GM12801 (cell line): ENCODE data around the gene GLB1L3.

Source experiments
- TF ChIP-seq, protein P1 (sequence below): IDR thresholded peaks from one replicate; pipeline ENCODE4 v1.5.1; 2011; ENCODE audit warnings: control low read depth; ENCODE audit not compliant: insufficient read length; ENCODE audit errors: extremely low read depth

GLB1L3 gene

GRCh38 chr11:134264966-134265764 is 11.0 kb upstream of the GLB1L3 start:
- TF ChIP-seq, protein P1, sequence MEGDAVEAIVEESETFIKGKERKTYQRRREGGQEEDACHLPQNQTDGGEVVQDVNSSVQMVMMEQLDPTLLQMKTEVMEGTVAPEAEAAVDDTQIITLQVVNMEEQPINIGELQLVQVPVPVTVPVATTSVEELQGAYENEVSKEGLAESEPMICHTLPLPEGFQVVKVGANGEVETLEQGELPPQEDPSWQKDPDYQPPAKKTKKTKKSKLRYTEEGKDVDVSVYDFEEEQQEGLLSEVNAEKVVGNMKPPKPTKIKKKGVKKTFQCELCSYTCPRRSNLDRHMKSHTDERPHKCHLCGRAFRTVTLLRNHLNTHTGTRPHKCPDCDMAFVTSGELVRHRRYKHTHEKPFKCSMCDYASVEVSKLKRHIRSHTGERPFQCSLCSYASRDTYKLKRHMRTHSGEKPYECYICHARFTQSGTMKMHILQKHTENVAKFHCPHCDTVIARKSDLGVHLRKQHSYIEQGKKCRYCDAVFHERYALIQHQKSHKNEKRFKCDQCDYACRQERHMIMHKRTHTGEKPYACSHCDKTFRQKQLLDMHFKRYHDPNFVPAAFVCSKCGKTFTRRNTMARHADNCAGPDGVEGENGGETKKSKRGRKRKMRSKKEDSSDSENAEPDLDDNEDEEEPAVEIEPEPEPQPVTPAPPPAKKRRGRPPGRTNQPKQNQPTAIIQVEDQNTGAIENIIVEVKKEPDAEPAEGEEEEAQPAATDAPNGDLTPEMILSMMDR = no peak

- TF ChIP-seq, protein P1 = no peak
These were observed 9.7 kb upstream of the GLB1L3 start for GRCh38 chr11:134266440-134266839.

DNA sequence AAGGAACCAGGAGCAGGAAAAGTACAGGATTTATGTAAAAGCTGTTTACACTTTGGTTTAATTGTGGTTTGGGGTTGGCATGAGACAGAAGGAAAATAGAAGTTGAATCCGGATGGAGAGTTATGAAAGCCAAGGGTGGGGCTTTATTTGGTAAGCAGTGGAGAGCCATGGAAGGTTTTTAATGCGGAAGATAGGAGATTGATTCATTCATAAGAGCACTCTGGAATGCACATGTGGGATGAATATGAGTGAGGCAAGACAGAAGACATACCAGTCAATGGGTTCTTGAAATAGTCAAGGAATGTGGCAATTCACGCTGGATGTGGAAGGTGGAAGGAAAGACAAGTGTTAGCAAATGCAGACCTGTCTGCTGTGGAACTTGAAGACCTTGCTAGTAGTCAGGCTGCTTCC is 9.3 kb upstream of the GLB1L3 start:
- TF ChIP-seq, protein P1 = no peak

GRCh38 chr11:134267461-134267860 is 8.7 kb upstream of the GLB1L3 start:
- TF ChIP-seq, protein P1 = no peak

DNA sequence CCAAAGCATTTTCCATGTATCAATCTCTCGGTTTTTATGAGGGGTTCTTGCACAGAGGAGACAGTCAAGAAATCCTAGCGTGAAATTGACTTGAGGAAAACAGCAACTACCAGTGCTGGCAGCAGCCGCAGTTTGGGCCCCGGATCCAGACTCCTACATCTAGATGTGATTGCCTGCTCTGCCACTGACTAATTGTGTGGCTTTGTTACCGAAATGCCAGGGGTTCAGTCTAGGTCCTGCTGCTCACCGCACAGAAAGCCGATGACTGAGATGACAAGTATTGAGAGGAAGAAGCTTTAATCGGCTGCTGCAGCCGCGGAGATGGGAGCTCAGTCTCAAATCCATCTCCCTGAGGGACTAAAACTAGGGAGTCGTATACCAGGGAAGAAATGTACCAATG is 8.2 kb upstream of the GLB1L3 start:
- TF ChIP-seq, protein P1 = no peak

DNA sequence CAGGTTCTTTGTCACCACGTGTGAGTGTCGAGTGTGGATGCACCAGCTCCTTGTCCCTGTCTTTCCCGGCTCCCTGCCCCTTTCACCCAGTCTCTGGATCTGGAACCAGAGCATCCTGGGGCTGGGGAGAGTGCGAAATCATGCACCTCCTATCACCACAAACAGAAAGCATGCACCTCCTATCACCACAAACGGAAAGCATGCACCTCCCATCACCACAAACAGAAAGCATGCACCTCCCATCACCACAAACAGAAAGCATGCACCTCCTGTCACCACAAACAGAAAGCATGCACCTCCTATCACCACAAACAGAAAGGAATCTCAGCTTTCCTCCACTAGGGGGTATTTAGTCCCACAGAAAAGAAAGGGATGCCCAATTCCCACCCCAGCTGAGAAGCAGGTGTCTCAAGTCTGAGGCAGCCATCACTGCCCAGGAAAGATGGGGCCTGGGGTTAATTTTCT is 5.9 kb upstream of the GLB1L3 start:
- TF ChIP-seq, protein P1 = no peak

DNA sequence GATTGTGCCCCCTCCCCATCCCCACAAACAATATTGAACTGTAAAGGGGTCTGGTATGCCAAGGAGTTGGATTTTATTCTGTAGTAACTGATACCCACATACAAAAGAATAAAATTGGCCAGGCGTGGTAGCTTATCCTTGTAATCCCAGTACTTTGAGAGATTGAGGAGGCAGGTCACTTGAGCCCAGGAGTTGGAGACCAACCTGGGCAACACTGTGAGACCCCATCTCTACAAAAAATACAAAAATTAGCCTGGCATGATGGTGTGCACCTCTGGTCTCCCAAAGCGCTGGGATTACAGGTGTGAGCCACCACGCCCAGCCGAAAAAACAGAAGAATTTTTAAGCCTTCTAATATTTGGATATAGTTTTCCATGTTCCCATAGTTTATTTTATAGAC is 4.2 kb upstream of the GLB1L3 start:
- TF ChIP-seq, protein P1 = no peak
